ENCODE results near the gene NCK2.
A peak's percentile ranks its signal among the peaks of the same experiment; 100 is the strongest.

Gene NCK2

GRCh38 chr2:105836840-105837692, 92.4 kb downstream of the NCK2 start:
- Histone ChIP-seq H3K4me1 (ENCODE audit: control extremely low read depth in 1 of 4, control insufficient read depth in 4 of 4, insufficient read depth in 4 of 4, low read length in 3 of 4) (peaks cover 0 to 2% (median 0%) of the 10 kb centered on the region in 4 experiments), H3K27me3 (replicated peaks in 2 of 5; ENCODE audit: control insufficient read depth in 4 of 5, insufficient read depth in 5 of 5, low read length in 4 of 5) (no peaks in the 10 kb centered on the region), H3K4me3 (ENCODE audit: control insufficient read depth in 1 of 7, extremely low read depth in 1 of 7, insufficient read depth in 4 of 7, low read depth in 2 of 7, low read length in 6 of 7) (no peak overlapping the region), H3K27ac (ENCODE audit: insufficient read depth in 1 of 2, low read depth in 1 of 2, low read length in 2 of 2, poor library complexity in 1 of 2, severe bottlenecking in 2 of 2) (no peak overlapping the region), H3K9me3 (ENCODE audit: control extremely low read depth in 1 of 5, control insufficient read depth in 4 of 5, insufficient read depth in 2 of 5, low read depth in 1 of 5, low read length in 4 of 5) (peaks cover 5 to 52% (median 16%) of the 10 kb centered on the region in 5 experiments), H3K36me3 (ENCODE audit: control insufficient read depth in 4 of 4, insufficient read depth in 4 of 4, low read length in 3 of 4) (peaks cover 0 to 8% (median 2%) of the 10 kb centered on the region in 4 experiments)
- ChIA-PET POLR2A (no interaction called here), CTCF (interaction anchor here (0.5 to 0.9 kb wide), 3 partner anchors 13 to 48 kb away, joined by 3 read pairs; no protein-coding TSS in a partner anchor)
- DNase-seq, result no peak
- WGBS (ENCODE audit: insufficient coverage), result 100% methylated on average over 1 of the region's 5 CpGs

GRCh38 chr2:105839793-105840192, 95.1 kb downstream of the NCK2 start:
- Histone ChIP-seq H3K36me3 (ENCODE audit: control insufficient read depth in 4 of 4, insufficient read depth in 4 of 4, low read length in 3 of 4) (peaks cover 0 to 8% (median 2%) of the 10 kb centered on the region in 4 experiments), H3K27me3 (replicated peaks in 2 of 5; ENCODE audit: control insufficient read depth in 4 of 5, insufficient read depth in 5 of 5, low read length in 4 of 5) (no peaks in the 10 kb centered on the region), H3K27ac (ENCODE audit: insufficient read depth in 1 of 2, low read depth in 1 of 2, low read length in 2 of 2, poor library complexity in 1 of 2, severe bottlenecking in 2 of 2) (no peak overlapping the region), H3K9me3 (ENCODE audit: control extremely low read depth in 1 of 5, control insufficient read depth in 4 of 5, insufficient read depth in 2 of 5, low read depth in 1 of 5, low read length in 4 of 5) (peaks cover 3 to 30% (median 13%) of the 10 kb centered on the region in 5 experiments), H3K4me1 (ENCODE audit: control extremely low read depth in 1 of 4, control insufficient read depth in 4 of 4, insufficient read depth in 4 of 4, low read length in 3 of 4) (peaks cover 0 to under 1% (median 0%) of the 10 kb centered on the region in 4 experiments), H3K4me3 (ENCODE audit: control insufficient read depth in 1 of 7, extremely low read depth in 1 of 7, insufficient read depth in 4 of 7, low read depth in 2 of 7, low read length in 6 of 7) (no peak overlapping the region)
- POLR2A ChIA-PET, result no interaction called here
- DNase-seq, result no peak
- CTCF ChIA-PET, result no interaction called here
- 50% methylated on average over 2 of the region's 4 CpGs for WGBS (ENCODE audit: insufficient coverage)

GRCh38 chr2:105840933-105841332, 96.2 kb downstream of the NCK2 start:
- ChIA-PET POLR2A (no interaction called here), CTCF (interaction anchor here (1.0 kb wide), 1 partner anchor 29 kb away, joined by 3 read pairs; no protein-coding TSS in a partner anchor)
- no peak for DNase-seq
- Histone ChIP-seq H3K4me1 (ENCODE audit: control extremely low read depth in 1 of 4, control insufficient read depth in 4 of 4, insufficient read depth in 4 of 4, low read length in 3 of 4) (no peaks in the 10 kb centered on the region), H3K4me3 (ENCODE audit: control insufficient read depth in 1 of 7, extremely low read depth in 1 of 7, insufficient read depth in 4 of 7, low read depth in 2 of 7, low read length in 6 of 7) (no peak overlapping the region), H3K9me3 (ENCODE audit: control extremely low read depth in 1 of 5, control insufficient read depth in 4 of 5, insufficient read depth in 2 of 5, low read depth in 1 of 5, low read length in 4 of 5) (peaks cover 3 to 20% (median 13%) of the 10 kb centered on the region in 5 experiments), H3K27ac (ENCODE audit: insufficient read depth in 1 of 2, low read depth in 1 of 2, low read length in 2 of 2, poor library complexity in 1 of 2, severe bottlenecking in 2 of 2) (no peak overlapping the region), H3K36me3 (ENCODE audit: control insufficient read depth in 4 of 4, insufficient read depth in 4 of 4, low read length in 3 of 4) (peaks cover 0 to 8% (median 2%) of the 10 kb centered on the region in 4 experiments), H3K27me3 (replicated peaks in 2 of 5; ENCODE audit: control insufficient read depth in 4 of 5, insufficient read depth in 5 of 5, low read length in 4 of 5) (no peaks in the 10 kb centered on the region)
- WGBS (ENCODE audit: insufficient coverage), result 100% methylated on average over 4 of the region's 4 CpGs

GRCh38 chr2:105841551-105841950, 96.8 kb downstream of the NCK2 start:
- Histone ChIP-seq H3K27me3 (replicated peaks in 2 of 5; ENCODE audit: control insufficient read depth in 4 of 5, insufficient read depth in 5 of 5, low read length in 4 of 5) (no peaks in the 10 kb centered on the region), H3K27ac (ENCODE audit: insufficient read depth in 1 of 2, low read depth in 1 of 2, low read length in 2 of 2, poor library complexity in 1 of 2, severe bottlenecking in 2 of 2) (no peak overlapping the region), H3K36me3 (ENCODE audit: control insufficient read depth in 4 of 4, insufficient read depth in 4 of 4, low read length in 3 of 4) (peaks cover 0 to 8% (median 2%) of the 10 kb centered on the region in 4 experiments), H3K4me3 (ENCODE audit: control insufficient read depth in 1 of 7, extremely low read depth in 1 of 7, insufficient read depth in 4 of 7, low read depth in 2 of 7, low read length in 6 of 7) (no peak overlapping the region), H3K4me1 (ENCODE audit: control extremely low read depth in 1 of 4, control insufficient read depth in 4 of 4, insufficient read depth in 4 of 4, low read length in 3 of 4) (no peaks in the 10 kb centered on the region), H3K9me3 (ENCODE audit: control extremely low read depth in 1 of 5, control insufficient read depth in 4 of 5, insufficient read depth in 2 of 5, low read depth in 1 of 5, low read length in 4 of 5) (peaks cover 3 to 14% (median 7%) of the 10 kb centered on the region in 5 experiments)
- no peak for DNase-seq
- 97% methylated on average over 2 of the region's 2 CpGs for WGBS (ENCODE audit: insufficient coverage)
- ChIA-PET POLR2A (no interaction called here), CTCF (interaction anchor here (1.0 kb wide), 1 partner anchor 29 kb away, joined by 3 read pairs; no protein-coding TSS in a partner anchor)

- peaks cover 0 to 4% (median under 1%) of the 10 kb centered on the region in 5 experiments for H3K9me3 ChIP-seq (ENCODE audit: control extremely low read depth in 1 of 5, control insufficient read depth in 4 of 5, insufficient read depth in 2 of 5, low read depth in 1 of 5, low read length in 4 of 5)
- 100% methylated on average over 4 of the region's 4 CpGs for WGBS (ENCODE audit: insufficient coverage)
- no peak overlapping the region for H3K27ac ChIP-seq (ENCODE audit: insufficient read depth in 1 of 2, low read depth in 1 of 2, low read length in 2 of 2, poor library complexity in 1 of 2, severe bottlenecking in 2 of 2)
- ChIA-PET CTCF (no interaction called here), POLR2A (no interaction called here)
- H3K4me3 ChIP-seq (ENCODE audit: control insufficient read depth in 1 of 7, extremely low read depth in 1 of 7, insufficient read depth in 4 of 7, low read depth in 2 of 7, low read length in 6 of 7), result no peak overlapping the region
- H3K36me3 ChIP-seq (ENCODE audit: control insufficient read depth in 4 of 4, insufficient read depth in 4 of 4, low read length in 3 of 4), result peaks cover 0 to 11% (median 3%) of the 10 kb centered on the region in 4 experiments
- no peak for DNase-seq
- H3K27me3 ChIP-seq (replicated peaks in 2 of 5; ENCODE audit: control insufficient read depth in 4 of 5, insufficient read depth in 5 of 5, low read length in 4 of 5), result no peaks in the 10 kb centered on the region
- H3K4me1 ChIP-seq (ENCODE audit: control extremely low read depth in 1 of 4, control insufficient read depth in 4 of 4, insufficient read depth in 4 of 4, low read length in 3 of 4), result no peaks in the 10 kb centered on the region
Observed at GRCh38 chr2:105842555-105842954, 97.8 kb downstream of the NCK2 start.

- no peak overlapping the region for H3K4me3 ChIP-seq (ENCODE audit: control insufficient read depth in 1 of 7, extremely low read depth in 1 of 7, insufficient read depth in 4 of 7, low read depth in 2 of 7, low read length in 6 of 7)
- no peaks in the 10 kb centered on the region for H3K27me3 ChIP-seq (replicated peaks in 2 of 5; ENCODE audit: control insufficient read depth in 4 of 5, insufficient read depth in 5 of 5, low read length in 4 of 5)
- H3K9me3 ChIP-seq (ENCODE audit: control extremely low read depth in 1 of 5, control insufficient read depth in 4 of 5, insufficient read depth in 2 of 5, low read depth in 1 of 5, low read length in 4 of 5), result no peaks in the 10 kb centered on the region
- DNase-seq, result peak in 2 of 3 donors; percentile 21 to 35
- ChIA-PET POLR2A (no interaction called here), CTCF (no interaction called here)
- H3K4me1 ChIP-seq (ENCODE audit: control extremely low read depth in 1 of 4, control insufficient read depth in 4 of 4, insufficient read depth in 4 of 4, low read length in 3 of 4), result no peaks in the 10 kb centered on the region
- WGBS (ENCODE audit: insufficient coverage), result 90% methylated on average over 10 of the region's 12 CpGs
- no peak overlapping the region for H3K27ac ChIP-seq (ENCODE audit: insufficient read depth in 1 of 2, low read depth in 1 of 2, low read length in 2 of 2, poor library complexity in 1 of 2, severe bottlenecking in 2 of 2)
- peaks cover 3 to 16% (median 4%) of the 10 kb centered on the region in 4 experiments for H3K36me3 ChIP-seq (ENCODE audit: control insufficient read depth in 4 of 4, insufficient read depth in 4 of 4, low read length in 3 of 4)
Observed at GRCh38 chr2:105843476-105844374, 99.0 kb downstream of the NCK2 start.

Measured in common myeloid progenitor, CD34-positive (primary cell).